NCI-H2107 (cell line): ENCODE results near the gene INPP5D.
"Not testable (repeated sequence)": the region's sequence is repeated elsewhere in the genome, so short reads cannot be mapped to it uniquely, and the experiment has no call there.

ENCODE experiments used
- DNase-seq: peaks from one replicate; lab custom pipeline; 2025; lab: John Stamatoyannopoulos, UW

Gene INPP5D

GRCh38 chr2:233183869-233184418, 123.8 kb downstream of the INPP5D start:
- DNase-seq: no peak

DNA sequence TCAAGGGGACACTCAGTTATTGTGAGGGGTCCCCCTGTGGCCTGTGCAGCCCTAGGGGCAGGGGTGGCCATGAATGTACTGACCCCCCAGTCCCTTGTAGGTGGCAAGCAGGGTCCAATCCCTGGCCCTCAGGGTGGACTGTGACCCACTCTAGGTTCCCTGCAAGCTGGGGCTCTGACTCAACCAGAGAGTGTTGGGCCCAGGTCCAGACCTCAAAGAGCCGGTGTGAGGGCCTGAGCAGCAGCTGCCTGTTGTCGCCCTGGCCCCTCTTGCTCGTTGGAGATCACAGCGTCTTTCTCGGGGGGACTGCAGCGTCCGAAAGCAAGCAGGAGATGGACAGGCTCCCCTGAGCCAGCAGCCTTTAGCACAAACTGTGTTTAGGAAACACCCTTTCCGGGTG, 124.5 kb downstream of the INPP5D start:
- DNase-seq: no peak

GRCh38 chr2:233185330-233185729, 125.2 kb downstream of the INPP5D start:
- DNase-seq: no peak

- DNase-seq: no peak
Observed at GRCh38 chr2:233185963-233186362, 125.8 kb downstream of the INPP5D start.

DNA sequence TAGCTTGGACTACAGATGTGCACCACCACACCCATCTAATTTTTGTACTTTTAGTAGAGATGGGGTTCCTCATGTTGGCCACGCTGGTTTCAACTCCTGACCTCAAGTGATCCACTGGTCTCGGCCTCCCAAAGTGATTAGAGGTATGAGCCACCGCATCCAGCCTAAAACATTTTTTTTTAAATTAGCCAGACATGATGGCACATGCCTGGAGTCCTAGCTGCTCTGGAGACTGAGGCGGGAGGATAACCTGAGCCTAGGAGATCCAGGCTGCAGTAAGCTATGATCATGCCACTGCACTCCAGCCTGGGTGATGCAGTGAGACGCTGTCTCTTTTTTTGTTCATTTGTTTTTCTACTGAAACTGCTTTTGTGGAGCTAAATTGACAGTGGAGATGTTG, 126.7 kb downstream of the INPP5D start:
- no peak for DNase-seq

DNA sequence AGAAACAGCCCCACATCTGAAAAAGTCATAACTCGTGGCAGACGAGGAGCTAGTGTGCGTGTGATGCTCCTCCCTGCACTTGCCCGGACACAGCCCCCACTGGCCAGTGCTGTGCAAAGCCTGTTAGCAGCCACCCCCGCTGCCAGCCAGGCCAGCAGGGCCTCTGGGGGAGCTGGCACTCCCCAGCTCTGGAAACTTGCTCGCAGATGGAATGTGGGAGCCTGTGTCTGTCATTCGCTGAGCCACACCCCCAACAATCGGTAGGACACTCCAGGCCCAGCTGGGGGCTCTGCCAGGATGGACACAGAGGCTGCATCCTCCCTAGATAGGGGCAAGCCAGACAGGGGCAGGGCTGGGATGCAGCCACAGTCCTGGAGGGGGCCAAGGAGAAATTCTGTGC, 128.9 kb downstream of the INPP5D start:
- no peak for DNase-seq

- DNase-seq: not testable (repeated sequence)
Observed at GRCh38 chr2:233191016-233191415, 130.9 kb downstream of the INPP5D start.

GRCh38 chr2:233193738-233194137, 133.6 kb downstream of the INPP5D start:
- no peak for DNase-seq

DNA sequence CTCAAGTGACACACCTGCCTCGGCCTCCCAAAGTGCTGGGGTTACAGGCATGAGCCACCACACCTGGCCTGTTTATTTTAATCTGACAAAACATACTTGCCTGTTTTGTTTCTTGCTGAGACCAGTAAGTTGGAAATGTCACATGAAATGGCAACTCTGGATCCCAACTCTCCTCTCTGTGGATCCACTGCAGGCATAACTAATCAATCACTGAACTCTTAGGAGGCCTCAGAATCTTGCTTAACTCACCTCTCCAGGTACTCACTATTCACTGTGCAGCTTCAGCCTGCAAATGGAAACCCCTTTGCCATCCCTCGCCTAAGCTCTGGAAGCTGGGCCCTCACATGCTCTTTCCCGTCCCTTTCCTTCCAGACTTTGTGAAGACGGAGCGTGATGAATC, 134.9 kb downstream of the INPP5D start:
- no peak for DNase-seq

GRCh38 chr2:233197022-233197421, 136.9 kb downstream of the INPP5D start:
- DNase-seq: no peak

- DNase-seq: no peak
Observed at GRCh38 chr2:233198026-233198425, 137.9 kb downstream of the INPP5D start.

GRCh38 chr2:233199870-233200269, 139.7 kb downstream of the INPP5D start:
- no peak for DNase-seq

- DNase-seq: not testable (repeated sequence)
Observed at GRCh38 chr2:233200790-233201189, 140.6 kb downstream of the INPP5D start.

DNA sequence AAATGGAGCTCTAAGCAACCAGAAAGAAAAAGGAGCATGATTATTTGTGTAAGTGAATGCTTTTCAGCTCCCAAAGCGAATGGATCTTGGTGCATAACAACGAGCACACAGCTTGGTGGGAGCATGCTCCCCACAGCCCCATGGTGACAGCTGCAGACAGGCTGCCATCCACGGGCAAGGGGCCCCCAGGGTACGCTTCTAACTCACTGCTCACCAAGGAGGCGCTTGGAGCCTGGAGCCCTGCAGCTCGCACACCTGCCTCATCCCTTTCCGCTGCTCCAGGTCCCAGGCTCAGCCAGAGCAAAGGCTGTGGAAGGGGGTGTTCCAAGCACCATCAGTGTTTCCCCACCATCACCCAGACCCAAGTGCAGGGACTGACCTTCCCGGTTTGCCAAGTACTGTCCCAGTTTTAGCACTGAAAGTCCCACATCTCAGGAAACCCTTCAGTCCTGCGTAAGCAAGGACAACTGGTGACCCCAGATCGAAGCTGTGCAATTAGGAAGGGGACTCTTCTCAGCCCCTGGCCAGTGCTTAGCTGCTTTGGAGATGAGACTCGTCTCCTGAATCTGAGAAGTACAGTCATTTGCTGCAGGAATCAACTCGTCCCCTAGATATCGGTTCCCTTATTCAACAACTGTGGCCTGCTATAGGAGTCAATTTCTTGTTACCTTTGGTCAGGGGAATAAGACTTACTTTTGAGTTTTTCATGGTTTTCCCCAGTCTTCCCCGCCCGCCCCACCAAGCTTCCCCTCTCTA, 141.3 kb downstream of the INPP5D start:
- DNase-seq: no peak

GRCh38 chr2:233202531-233202944, 142.4 kb downstream of the INPP5D start:
- no peak for DNase-seq

DNA sequence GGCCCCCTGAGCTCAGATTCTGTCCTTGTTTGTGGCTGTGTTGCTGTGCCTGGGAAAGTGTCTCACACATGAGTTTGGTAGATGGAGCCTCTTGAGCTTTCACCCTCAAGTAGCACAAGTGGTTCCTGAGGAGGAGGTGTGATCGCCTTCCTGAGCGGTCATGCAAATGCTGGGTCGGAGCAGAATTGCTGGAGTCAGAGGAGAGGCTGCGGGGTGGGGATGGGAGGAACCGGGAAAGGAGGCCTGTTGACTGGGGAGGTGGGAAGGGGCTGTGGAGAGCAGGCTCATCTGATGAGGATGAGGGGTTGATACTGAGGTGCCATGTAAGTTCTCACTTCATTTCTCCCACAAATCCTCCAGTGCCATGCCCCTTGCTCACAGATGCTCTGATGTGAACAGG, 142.9 kb downstream of the INPP5D start:
- no peak for DNase-seq

GRCh38 chr2:233204286-233204936, 144.3 kb downstream of the INPP5D start:
- no peak for DNase-seq

GRCh38 chr2:233208382-233209116, 148.4 kb downstream of the INPP5D start:
- DNase-seq: no peak

- no peak for DNase-seq
Observed at GRCh38 chr2:233209117-233209532, 149.0 kb downstream of the INPP5D start.

- DNase-seq: no peak
Observed at GRCh38 chr2:233209533-233210171, 149.5 kb downstream of the INPP5D start.

- DNase-seq: no peak
Observed at GRCh38 chr2:233210281-233210680, 150.1 kb downstream of the INPP5D start.
